Spleen (tissue), 11 donors: Measurements from ENCODE around the gene RFX4. TPM values are rescaled to one million over a fixed set of nuclear protein-coding genes. Genes with fewer than 3 reads are reported as not detected.

ENCODE experiments used
- DNase-seq: peaks from one replicate; pipeline ENCODE4 v3.0.0-alpha.2; 2020
- H3K27ac ChIP-seq, 8 donors: fragments of 200-600 bp; sonication (generic) in 7 of 8; 1 replicate in 4 of 8; 2 replicates in 4 of 8; pipeline versions ENCODE4 v1.5.0 to v1.8.0; 2016 to 2021; ENCODE audit warnings: inconsistent platforms in 4 of 8, mild to moderate bottlenecking in 4 of 8, moderate library complexity in 1 of 8
- H3K27me3 ChIP-seq, 7 donors: fragments of 200-600 bp; sonication (generic) in 6 of 7; replicated peaks in 1 of 7; 1 replicate in 4 of 7; 2 replicates in 3 of 7; pipeline versions ENCODE4 v1.5.0 to v1.8.0; 2016 to 2021; ENCODE audit warnings: inconsistent platforms in 3 of 7, mild to moderate bottlenecking in 1 of 7
- H3K36me3 ChIP-seq, 6 donors: fragments of 200-600 bp; sonication (generic) in 5 of 6; 1 replicate in 4 of 6; 2 replicates in 2 of 6; pipeline versions ENCODE4 v1.5.0 to v1.8.0; 2016 to 2021; ENCODE audit warnings: inconsistent platforms in 2 of 6
- H3K4me1 ChIP-seq, 6 donors: fragments of 200-600 bp; sonication (generic) in 5 of 6; 1 replicate in 3 of 6; 2 replicates in 3 of 6; pipeline versions ENCODE4 v1.5.0 to v1.8.0; 2016 to 2021; ENCODE audit warnings: inconsistent platforms in 3 of 6
- H3K4me3 ChIP-seq, 8 donors: fragments of 200-600 bp; sonication (generic) in 7 of 8; 1 replicate in 4 of 8; 2 replicates in 4 of 8; pipeline versions ENCODE4 v1.5.0 to v1.8.0; 2016 to 2021; ENCODE audit warnings: inconsistent platforms in 4 of 8, mild to moderate bottlenecking in 4 of 8, moderate library complexity in 2 of 8
- H3K9me3 ChIP-seq, 8 donors: fragments of 200-600 bp; sonication (generic) in 7 of 8; 1 replicate in 4 of 8; 2 replicates in 4 of 8; pipeline versions ENCODE4 v1.5.0 to v1.8.0; 2016 to 2021; ENCODE audit warnings: inconsistent platforms in 4 of 8
- POLR2A ChIP-seq, 3 donors: fragments of 450-650 bp; IDR thresholded peaks; one replicate each; pipeline ENCODE4 v1.5.1; 2017; ENCODE audit warnings: antibody characterized with exemption in 3 of 3, mild to moderate bottlenecking in 1 of 3
- POLR2AphosphoS5 ChIP-seq, 3 donors: sonication (generic); formaldehyde crosslinking; IDR thresholded peaks; one replicate each; pipeline ENCODE4 v1.5.1; 2017; ENCODE audit warnings: antibody characterized with exemption in 3 of 3
- WGBS, 5 donors: extraction: QIAGEN DNeasy Blood & Tissue Kit in 3 of 5; methylation state at CpG; one replicate each; pipeline versions ENCODE4 v1.1.5 to v1.1.7; 2013 to 2018; 5-methylcytosine and 5-hydroxymethylcytosine counted together
- intact Hi-C: fragments of 100-400 bp; cut with DNase I; formaldehyde crosslinking; loops from one replicate; pipeline ENCODE4 v1.15.0; 2023; ENCODE audit warnings: low total_unique reads
- polyA plus RNA-seq, 3 donors: library from polyadenylated mRNA; stranded (reverse); fragments of 200-250 nt; gene quantifications; one replicate each; pipeline ENCODE4 v1.2.1, GENCODE V29; 2013
- total RNA-seq, 7 donors: library from RNA; depleted of rRNA in 3 of 7; stranded (reverse); fragments of >200 nt in 3 of 7; fragmentation: NEBNext Ultra II Directional in 4 of 7; extraction: Animal tissue kit (Norgen Biotek cat#: 25700) in 4 of 7; gene quantifications; one replicate each; pipeline versions ENCODE4 v1.1.0 to v1.2.1, GENCODE V29; 2016 to 2021
- TF ChIP-seq, protein P1 (sequence below), 11 experiments: fragments of 200-600 bp in 7 of 11; fragments of 450-650 bp in 4 of 11; sonication (generic) in 4 of 11; IDR thresholded peaks in 8 of 11; conservative IDR thresholded peaks in 3 of 11; 1 replicate in 7 of 11; 2 replicates in 4 of 11; pipeline versions ENCODE4 v1.4.0 to v1.8.0; 2016 to 2021; ENCODE audit warnings: antibody characterized with exemption in 11 of 11, inconsistent platforms in 4 of 11, mild to moderate bottlenecking in 1 of 11
- donor health status: healthy with polysubstance abuse.
- donor health status: DM: no; HTN: no; CAD: no; lungs with moderate emphysema.
- donor health status: DM: no; HTN: no; CAD: no.
- donor health status: Bipolar disorder and iron deficiency.
- donor health status: healthy.
- donor health status: DM: no; HTN: no; CAD: no.
- donor health status: DM: yes; HTN: yes; CAD: no.

RFX4 gene
- total and polyA plus RNA-seq, 10 donors: not detected

DNA sequence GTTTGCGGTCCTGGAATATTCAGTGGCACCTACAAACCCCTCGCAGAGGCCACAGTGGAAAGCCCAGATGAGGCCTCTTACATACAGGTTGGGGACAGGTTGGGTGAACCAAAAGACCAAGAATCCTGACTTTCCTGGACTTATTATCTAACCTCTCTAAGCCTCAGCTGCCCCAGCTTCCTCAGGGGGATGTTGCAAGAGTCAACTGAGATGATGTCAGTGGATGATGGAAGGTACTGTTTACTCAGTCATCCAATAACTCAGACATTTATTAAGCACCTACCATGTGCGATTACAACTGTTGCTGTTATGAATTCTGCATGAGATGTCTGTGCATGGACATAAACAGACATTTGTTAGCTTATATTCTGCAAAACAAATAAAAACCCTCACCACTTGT is 72.8 kb downstream of the RFX4 start:
- TF ChIP-seq POLR2AphosphoS5 (IDR thresholded peaks at IDR 0.05): no peak
- TF ChIP-seq POLR2A (IDR thresholded peaks at IDR 0.05): no peak
- TF ChIP-seq, protein P1, sequence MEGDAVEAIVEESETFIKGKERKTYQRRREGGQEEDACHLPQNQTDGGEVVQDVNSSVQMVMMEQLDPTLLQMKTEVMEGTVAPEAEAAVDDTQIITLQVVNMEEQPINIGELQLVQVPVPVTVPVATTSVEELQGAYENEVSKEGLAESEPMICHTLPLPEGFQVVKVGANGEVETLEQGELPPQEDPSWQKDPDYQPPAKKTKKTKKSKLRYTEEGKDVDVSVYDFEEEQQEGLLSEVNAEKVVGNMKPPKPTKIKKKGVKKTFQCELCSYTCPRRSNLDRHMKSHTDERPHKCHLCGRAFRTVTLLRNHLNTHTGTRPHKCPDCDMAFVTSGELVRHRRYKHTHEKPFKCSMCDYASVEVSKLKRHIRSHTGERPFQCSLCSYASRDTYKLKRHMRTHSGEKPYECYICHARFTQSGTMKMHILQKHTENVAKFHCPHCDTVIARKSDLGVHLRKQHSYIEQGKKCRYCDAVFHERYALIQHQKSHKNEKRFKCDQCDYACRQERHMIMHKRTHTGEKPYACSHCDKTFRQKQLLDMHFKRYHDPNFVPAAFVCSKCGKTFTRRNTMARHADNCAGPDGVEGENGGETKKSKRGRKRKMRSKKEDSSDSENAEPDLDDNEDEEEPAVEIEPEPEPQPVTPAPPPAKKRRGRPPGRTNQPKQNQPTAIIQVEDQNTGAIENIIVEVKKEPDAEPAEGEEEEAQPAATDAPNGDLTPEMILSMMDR (IDR thresholded peaks at IDR 0.05 in 8 of 11, conservative IDR thresholded peaks at IDR 0.05 in 3 of 11): no peak
- H3K27ac ChIP-seq: no peak overlapping the region
- H3K4me3 ChIP-seq: no peak overlapping the region
- intact Hi-C loops: no loop called here
- H3K36me3 ChIP-seq: no peaks in the 10 kb centered on the region
- H3K27me3 ChIP-seq: peaks cover 0 to 18% (median 0%) of the 10 kb centered on the region in 7 donors
- 60 to 96% (median 87%) methylated on average over 3 of the region's 3 CpGs for WGBS, 5 donors
- no peak for DNase-seq
- no peaks in the 10 kb centered on the region for H3K4me1 ChIP-seq
- H3K9me3 ChIP-seq: peaks cover 0 to 8% (median 6%) of the 10 kb centered on the region in 8 donors

DNA sequence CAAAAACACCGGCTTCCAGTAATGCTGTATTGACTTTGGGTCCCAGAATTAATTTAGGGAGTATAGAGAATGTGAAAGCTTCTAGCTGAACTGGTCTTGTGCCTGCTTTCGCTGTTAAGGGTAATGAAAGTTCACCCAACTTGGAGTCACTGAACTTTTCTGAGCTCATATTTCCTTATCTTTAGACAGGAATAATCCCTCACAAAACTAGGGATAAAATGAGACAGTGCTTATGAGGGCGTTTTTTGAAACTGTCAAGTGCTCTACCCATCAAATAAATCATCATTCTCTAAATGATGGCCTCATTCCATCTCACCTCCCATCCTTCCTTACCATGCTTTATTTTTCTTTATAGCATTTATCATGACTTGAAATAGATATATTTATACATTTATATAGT is 74.7 kb downstream of the RFX4 start:
- TF ChIP-seq, protein P1 (IDR thresholded peaks at IDR 0.05 in 8 of 11, conservative IDR thresholded peaks at IDR 0.05 in 3 of 11): no peak
- TF ChIP-seq POLR2AphosphoS5 (IDR thresholded peaks at IDR 0.05): no peak
- no peak for TF ChIP-seq POLR2A (IDR thresholded peaks at IDR 0.05)
- Histone ChIP-seq H3K4me1 (no peaks in the 10 kb centered on the region), H3K27ac (no peak overlapping the region), H3K27me3 (peaks cover 0 to 18% (median 0%) of the 10 kb centered on the region in 7 donors), H3K4me3 (no peak overlapping the region), H3K9me3 (peaks cover 0 to 27% (median 25%) of the 10 kb centered on the region in 8 donors), H3K36me3 (no peaks in the 10 kb centered on the region)
- DNase-seq: no peak
- WGBS, 5 donors: 66 to 75% (median 73%) methylated on average over 3 of the region's 3 CpGs
- intact Hi-C loops: no loop called here

DNA sequence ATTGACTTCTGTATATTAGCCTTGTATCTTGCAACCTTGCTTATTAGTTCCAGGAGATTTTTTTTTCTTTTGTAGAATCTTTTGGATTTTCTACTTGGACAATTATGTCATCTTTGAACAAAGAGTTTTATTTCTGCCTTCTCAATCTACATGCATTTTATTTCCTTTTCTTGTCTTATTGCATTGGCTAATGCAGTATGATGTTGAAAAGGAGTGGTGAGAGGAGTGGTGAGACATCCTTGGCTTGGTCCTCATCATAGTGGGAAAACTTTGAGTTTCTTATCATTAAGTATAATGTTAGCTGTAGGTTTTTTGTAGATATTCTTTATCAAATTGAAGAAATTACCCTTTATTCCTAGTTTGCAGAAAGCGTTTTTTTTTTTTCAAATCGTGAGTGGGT is 80.6 kb downstream of the RFX4 start:
- WGBS, 5 donors: 86 to 91% (median 89%) methylated on average over 2 of the region's 2 CpGs
- Histone ChIP-seq H3K27ac (no peak overlapping the region), H3K4me1 (no peaks in the 10 kb centered on the region), H3K4me3 (no peak overlapping the region), H3K36me3 (no peaks in the 10 kb centered on the region), H3K27me3 (peaks cover 0 to 23% (median 0%) of the 10 kb centered on the region in 7 donors), H3K9me3 (peaks cover 8 to 56% (median 52%) of the 10 kb centered on the region in 8 donors)
- TF ChIP-seq POLR2AphosphoS5 (IDR thresholded peaks at IDR 0.05) (no peak), POLR2A (IDR thresholded peaks at IDR 0.05) (no peak)
- TF ChIP-seq, protein P1 (IDR thresholded peaks at IDR 0.05 in 8 of 11, conservative IDR thresholded peaks at IDR 0.05 in 3 of 11): no peak
- DNase-seq: no peak
- intact Hi-C loops: no loop called here

DNA sequence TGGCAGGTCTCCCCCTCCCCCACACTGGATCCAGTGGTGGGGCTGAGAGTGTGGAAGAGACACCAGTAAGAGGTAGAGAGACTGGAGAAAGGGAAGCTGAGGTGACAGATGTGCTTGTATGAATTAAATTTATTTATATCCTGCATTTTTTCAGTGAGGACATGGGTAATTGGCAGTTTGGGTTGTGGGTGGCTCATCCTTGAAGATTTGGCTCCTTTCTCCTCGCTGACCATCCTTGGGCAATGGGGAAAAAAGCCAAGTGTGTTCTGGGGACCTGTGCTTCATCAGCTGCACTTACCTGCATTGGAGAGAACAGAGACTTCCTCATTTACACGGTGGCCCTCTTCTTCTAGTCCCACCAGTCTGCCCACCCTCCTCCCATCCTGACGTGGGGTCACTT is 86.4 kb downstream of the RFX4 start:
- no peaks in the 10 kb centered on the region for H3K36me3 ChIP-seq
- peaks cover 0 to 12% (median 9%) of the 10 kb centered on the region in 8 donors for H3K9me3 ChIP-seq
- no peak for DNase-seq
- TF ChIP-seq, protein P1 (IDR thresholded peaks at IDR 0.05 in 8 of 11, conservative IDR thresholded peaks at IDR 0.05 in 3 of 11): no peak
- no peak for TF ChIP-seq POLR2AphosphoS5 (IDR thresholded peaks at IDR 0.05)
- TF ChIP-seq POLR2A (IDR thresholded peaks at IDR 0.05): no peak
- intact Hi-C loops: no loop called here
- no peak overlapping the region for H3K27ac ChIP-seq
- no peaks in the 10 kb centered on the region for H3K4me1 ChIP-seq
- no peak overlapping the region for H3K4me3 ChIP-seq
- 45 to 54% (median 52%) methylated on average over 3 of the region's 3 CpGs for WGBS, 5 donors
- H3K27me3 ChIP-seq: peaks cover 0 to 70% (median 0%) of the 10 kb centered on the region in 7 donors
